ENCODE measurements around the gene GPR39.

Gene GPR39

GRCh38 chr2:132414081-132414480, 2.5 kb upstream of the GPR39 start:
- DNase-seq: no peak

DNA sequence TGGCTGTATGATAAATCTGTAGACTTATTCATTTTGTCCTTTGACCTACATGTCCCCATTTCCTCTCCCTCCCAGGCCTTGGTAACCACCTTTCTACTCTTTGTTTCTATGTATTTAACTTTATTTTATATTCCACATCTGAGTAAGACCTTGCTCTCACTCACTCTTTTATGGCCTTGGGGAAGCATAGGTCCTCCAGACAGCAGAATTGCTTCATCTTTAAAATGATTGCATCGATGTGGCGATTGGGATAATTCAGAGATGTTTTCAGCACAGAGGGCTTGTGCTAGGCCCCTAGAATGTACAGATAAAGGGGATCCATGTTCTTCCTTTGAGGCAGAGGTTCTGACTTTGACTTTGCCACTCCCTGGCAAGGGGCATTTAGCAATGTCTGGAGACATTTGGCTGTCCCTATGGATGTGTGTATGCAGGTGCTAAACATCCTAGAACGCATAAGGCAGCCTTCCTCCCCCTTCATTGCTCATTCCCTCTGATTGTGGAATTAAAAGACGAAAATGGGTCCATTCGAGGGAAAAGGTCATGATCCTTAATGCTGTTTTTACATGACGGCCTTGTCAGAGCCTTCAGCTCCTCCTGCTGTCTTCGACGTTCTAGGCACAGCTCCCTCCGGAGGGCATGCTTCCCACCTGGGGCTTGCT, 1.2 kb upstream of the GPR39 start:
- no peak for DNase-seq

DNA sequence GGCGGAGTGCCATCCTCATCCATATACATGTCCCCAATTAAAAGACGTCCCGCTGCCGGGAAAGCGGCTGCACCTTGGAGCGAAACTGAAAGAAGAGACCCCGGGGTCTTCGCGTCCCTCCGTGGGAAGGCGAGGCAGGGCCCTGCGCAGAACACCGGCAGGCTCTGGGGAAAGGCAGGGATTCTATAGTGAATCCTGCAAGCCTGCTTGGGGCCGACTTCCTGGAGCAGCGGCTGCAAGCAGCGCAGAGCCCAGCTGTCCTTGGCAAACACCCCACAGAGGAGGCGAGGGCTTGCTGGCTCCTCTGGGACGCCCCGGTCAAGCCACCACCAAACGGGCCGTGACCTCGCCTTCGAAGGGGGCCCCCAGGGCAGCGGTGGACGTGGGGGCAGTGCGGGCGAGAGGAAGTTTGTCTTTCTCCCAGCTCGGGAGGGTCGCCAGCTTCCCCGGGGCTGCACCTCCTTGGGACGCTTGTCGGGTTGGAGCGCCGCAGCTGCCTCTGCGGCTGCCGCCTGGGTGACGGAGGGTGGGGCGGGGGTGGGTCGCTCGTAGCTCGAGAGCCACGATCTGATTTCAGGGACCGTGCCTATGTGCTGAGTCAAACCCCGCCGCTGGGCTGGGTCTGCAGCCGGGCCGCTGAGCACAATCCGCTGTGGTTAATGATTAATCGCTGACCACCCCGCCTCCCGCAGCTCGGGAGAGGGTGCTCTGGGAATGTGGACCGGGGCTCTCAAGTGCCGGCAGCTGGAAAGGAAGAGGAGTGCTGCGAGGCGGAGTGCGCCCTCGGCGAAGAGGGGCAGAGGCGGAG, 486 bp upstream of the GPR39 start:
- no peak for DNase-seq

- no peak for DNase-seq
Measured at GRCh38 chr2:132417430-132418035, 928 bp downstream of the GPR39 start.

- no peak for DNase-seq
Measured at GRCh38 chr2:132419235-132419634, 2.6 kb downstream of the GPR39 start.

DNA sequence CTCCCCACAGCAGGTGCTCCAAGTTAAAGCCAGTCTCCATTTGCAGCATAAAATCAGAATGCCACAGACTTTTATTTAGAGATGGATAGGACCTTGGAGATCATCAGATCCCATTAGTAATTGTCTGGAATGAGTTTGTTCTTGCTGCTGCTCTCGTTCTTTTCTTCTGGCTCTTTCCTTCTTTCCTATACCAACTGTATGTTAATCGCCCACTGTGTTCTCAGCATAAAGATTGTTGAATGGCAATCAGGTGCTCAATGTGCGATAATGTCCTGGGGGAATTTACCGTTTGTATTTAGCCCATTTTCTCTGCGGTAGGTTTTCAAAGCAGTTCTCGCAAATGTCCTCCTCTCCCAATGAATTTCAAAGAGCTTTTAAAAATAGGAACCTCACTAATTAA, 3.3 kb downstream of the GPR39 start:
- DNase-seq: no peak

DNA sequence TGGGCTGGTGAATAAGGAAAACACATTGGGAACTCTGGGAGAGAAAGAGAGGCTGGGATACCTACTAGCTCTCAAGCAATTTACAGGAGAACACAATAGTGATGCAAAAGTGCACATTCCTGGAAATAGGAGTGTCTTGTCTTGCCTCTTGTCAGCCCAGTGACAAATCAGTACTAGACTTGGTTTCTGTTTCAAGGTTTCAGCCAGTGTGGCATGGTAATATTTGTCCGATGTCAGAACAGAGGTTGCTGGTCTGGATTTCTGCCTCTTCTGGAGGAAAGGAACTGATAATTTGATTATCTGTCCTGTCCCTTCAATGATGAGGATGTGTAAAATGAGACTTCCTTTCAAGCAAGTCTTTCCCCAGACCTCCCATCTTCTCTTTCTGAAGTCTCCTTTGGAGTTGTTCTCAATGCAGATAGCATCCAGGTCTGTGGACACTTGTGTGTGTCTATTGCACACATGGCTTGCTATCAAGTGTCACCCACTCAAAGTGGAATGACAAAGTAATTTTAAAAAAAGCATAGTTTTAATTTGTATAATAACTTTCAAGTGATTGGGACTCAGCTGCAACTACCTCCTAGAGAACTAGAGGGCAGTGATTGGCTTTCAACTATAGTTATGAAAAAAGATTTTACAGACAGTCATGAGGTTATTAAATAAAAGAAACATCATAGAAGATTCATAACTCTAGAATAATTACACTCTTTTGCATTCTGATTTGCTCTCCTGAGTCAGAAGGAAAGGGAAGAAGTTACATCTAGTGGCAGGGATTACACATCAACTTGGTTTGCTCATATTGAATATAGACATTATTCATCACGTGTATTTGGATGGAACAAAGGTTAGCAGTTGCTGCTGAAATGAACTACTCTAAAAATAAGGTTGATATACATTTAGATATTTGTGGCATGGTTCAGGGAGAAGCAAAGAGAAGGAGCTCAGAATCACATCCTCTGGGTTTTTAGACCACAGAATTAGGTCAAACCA, 4.5 kb downstream of the GPR39 start:
- DNase-seq: no peak

- DNase-seq: no peak
Measured at GRCh38 chr2:132422736-132423135, 6.1 kb downstream of the GPR39 start.

DNA sequence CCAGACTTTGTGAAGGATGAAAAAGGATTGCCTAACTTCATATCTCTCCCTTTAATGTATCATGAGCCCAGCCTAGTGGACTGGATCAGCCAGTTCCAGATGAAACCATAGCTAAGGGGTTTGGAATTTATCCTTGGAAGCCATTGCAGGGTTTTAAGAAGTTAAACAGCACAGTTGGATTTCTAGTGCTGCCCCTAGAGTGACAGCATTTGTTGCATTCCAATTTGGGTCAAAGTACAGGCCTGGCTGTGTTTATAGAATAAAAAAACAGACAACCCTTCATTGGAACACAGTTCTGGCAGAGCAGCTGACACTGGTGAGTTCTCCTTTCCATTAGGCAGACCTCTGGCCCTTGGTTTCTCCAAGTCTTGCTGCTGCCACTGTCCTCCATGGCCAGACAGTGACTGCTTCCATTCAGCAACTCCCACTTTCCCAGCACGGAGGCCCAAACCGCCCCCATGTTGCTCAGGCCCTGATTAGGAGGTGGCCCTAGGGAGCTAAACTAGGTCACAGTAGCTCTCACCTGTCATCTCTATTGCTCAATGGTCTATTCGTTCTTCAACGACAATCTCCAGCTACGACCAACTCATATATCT, 8.0 kb downstream of the GPR39 start:
- DNase-seq: no peak

DNA sequence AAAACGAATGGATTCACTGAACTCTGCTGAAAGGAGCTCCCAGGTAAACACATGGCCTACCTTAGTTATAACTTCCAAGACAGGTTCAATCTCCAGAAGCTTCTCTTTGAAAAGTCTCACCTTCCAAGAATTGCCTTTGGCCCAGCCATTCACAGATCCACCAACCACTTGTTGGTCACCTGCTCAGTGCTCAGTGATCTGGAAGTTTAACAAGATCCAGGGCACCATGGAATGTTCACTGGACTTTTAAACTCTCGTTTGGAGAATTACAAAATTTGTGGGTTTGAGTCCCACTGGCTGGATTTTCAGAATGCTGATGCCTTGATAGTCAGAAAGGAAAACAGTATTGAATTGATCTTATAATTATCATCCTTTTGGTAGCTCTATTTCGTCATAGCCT, 9.4 kb downstream of the GPR39 start:
- DNase-seq: no peak

GRCh38 chr2:132426656-132427055, 10.1 kb downstream of the GPR39 start:
- DNase-seq: no peak

DNA sequence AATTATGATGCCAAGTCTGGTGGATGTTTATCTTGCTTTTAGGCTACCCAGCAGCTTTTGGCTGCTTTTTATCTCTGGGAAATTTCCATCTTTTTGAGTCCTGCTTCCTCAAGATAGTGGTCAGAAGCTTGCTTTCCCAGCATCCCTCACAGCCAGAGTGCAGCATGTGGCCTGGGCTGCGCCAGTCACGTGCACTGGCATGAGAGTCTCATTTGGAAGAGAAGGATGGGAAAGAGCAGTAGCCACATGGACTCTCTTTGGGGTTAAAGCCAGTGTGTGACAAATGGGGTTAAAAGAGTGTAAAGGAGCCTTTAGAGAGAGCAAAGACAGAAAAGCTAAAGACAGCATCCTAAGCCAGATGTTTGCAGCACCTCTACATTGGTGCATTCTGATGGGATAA, 12.7 kb downstream of the GPR39 start:
- DNase-seq: no peak

GRCh38 chr2:132429941-132430573, 13.5 kb downstream of the GPR39 start:
- no peak for DNase-seq

- no peak for DNase-seq
Measured at GRCh38 chr2:132430895-132431294, 14.3 kb downstream of the GPR39 start.

DNA sequence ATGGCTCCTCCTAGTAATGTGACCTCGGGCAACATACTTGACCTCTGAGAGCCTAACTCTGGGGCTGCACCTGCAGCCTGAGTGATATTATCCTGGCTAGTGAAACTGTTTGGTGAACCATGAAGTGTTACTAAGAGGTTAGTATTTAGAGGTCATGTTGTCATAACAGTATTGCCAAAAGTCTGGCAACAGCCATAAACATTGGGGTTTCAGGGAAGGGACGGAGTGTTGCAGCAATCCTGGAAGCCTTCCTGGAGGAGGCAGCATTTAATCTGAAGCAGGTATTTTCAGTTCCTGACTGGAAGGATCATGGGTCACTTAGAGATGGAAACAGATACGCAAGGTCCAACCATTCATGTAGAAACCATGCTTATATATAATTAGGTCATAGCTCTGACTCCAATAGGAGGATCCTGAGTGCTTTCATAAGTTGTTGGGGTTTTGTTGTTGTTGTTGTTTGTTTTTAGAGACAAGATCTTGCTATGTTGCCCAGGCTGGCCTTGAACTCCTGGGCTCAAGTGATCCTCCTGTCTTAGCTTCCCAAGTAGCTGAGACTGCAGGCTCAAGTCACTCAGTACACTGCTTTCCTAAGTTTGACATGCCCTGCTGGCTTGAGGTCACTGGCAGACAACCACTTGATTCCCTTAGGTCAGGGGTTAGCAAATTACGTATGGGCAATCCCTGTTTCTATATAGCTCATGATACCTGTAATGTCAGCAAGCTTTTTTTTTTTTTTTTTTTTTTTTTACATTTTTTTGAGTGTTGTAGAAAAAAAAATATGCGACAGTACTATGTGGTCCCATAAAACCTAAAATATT, 21.5 kb downstream of the GPR39 start:
- DNase-seq: no peak

GRCh38 chr2:132438691-132439090, 22.1 kb downstream of the GPR39 start:
- DNase-seq: no peak

DNA sequence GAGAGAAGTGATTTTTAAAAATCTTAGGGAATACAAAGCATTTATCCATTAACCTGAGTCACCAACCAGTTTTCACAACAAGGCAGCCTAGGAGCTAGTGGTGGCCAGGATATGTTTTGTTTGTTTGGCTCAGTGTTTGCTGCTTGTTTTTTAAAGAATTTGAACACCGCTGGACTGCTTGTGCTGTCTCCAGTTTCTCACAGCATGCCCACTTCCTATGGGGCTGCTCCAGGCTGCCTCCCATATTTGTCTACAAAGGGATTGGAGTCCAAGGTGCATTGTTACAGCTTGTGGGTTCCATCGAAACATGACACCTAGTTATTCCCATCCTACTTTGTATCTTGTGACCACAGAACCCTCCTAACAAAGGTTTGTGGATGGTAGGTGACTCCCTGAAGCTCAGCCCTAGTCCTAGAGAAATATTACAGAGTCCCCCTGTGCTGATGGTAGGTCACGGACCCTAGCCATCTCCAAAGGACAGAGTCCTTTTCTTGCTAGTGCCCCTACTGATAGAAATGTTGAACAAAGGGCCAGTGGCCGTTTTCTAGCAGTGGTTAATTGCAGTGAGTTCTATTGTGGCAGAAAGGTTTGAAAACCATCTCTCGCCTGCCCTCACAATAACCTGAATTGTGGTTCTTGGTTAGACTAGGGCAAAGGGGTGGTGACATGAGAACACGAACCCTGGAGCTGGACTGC, 23.2 kb downstream of the GPR39 start:
- no peak for DNase-seq

DNA sequence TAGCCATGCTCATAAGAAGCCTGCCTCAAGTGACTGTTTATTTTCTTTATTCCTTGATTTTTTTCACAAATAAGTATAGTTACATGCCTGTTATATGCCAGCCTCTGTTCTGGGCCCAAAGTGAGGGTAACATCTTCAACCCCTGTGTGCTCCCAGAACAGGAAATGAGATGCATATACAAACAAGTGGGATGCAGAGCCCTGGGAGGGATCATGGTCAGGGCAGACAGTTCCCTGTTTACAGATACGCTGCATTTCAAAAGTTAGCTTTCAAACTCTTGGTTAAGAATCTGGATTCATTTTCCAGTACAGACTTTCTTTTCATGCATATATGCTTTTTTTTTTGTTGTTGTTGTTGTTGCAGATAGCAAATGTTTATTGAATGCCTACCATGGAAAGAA, 24.4 kb downstream of the GPR39 start:
- no peak for DNase-seq

GRCh38 chr2:132442278-132442677, 25.7 kb downstream of the GPR39 start:
- no peak for DNase-seq

GRCh38 chr2:132443106-132443505, 26.5 kb downstream of the GPR39 start:
- no peak for DNase-seq
